GM18907 (cell line): ENCODE data around the gene GNS.

ENCODE experiments used
- ATAC-seq: cut with Tn5 transposase; IDR thresholded peaks from one replicate; pipeline ENCODE4 v1.9.1; 2021; ENCODE audit warnings: mild to moderate bottlenecking, moderate library complexity; ENCODE audit not compliant: unreplicated experiment

Gene GNS

GRCh38 chr12:64678248-64678647 lies 81.0 kb downstream of the GNS start:
- ATAC-seq, result no peak

- ATAC-seq, result no peak
These were observed 83.4 kb downstream of the GNS start for GRCh38 chr12:64675795-64676194.

- ATAC-seq, result no peak
These were observed 84.8 kb downstream of the GNS start for GRCh38 chr12:64674367-64674922.

- no peak for ATAC-seq
These were observed 85.6 kb downstream of the GNS start for GRCh38 chr12:64673490-64674169.

GRCh38 chr12:64672925-64673409 lies 86.2 kb downstream of the GNS start:
- ATAC-seq, result no peak

- ATAC-seq, result no peak
These were observed 87.5 kb downstream of the GNS start for GRCh38 chr12:64671681-64672080.

GRCh38 chr12:64670919-64671639 lies 88.1 kb downstream of the GNS start:
- ATAC-seq, result no peak

- ATAC-seq, result no peak
These were observed 89.2 kb downstream of the GNS start for GRCh38 chr12:64670019-64670418.

- peak; percentile 79 for ATAC-seq
These were observed 89.8 kb downstream of the GNS start for GRCh38 chr12:64669270-64669842.

- no peak for ATAC-seq
These were observed 91.4 kb downstream of the GNS start for GRCh38 chr12:64667793-64668192.

- peak; percentile 28 for ATAC-seq
These were observed 92.9 kb downstream of the GNS start for GRCh38 chr12:64666054-64666914.

- peak; percentile 52 for ATAC-seq
These were observed 93.7 kb downstream of the GNS start for GRCh38 chr12:64665514-64665913.
